CD4-positive, alpha-beta T cell treated with Interferon gamma for 1 hour (primary cell): Measurements from ENCODE around the gene PMS2.
"Not testable (repeated sequence)": the region's sequence is repeated elsewhere in the genome, so short reads cannot be mapped to it uniquely, and the experiment has no call there.

ENCODE experiments used
- DNase-seq: peaks from one replicate; pipeline ENCODE4 v3.0.0-alpha.2; 2020

PMS2 gene, protein sequence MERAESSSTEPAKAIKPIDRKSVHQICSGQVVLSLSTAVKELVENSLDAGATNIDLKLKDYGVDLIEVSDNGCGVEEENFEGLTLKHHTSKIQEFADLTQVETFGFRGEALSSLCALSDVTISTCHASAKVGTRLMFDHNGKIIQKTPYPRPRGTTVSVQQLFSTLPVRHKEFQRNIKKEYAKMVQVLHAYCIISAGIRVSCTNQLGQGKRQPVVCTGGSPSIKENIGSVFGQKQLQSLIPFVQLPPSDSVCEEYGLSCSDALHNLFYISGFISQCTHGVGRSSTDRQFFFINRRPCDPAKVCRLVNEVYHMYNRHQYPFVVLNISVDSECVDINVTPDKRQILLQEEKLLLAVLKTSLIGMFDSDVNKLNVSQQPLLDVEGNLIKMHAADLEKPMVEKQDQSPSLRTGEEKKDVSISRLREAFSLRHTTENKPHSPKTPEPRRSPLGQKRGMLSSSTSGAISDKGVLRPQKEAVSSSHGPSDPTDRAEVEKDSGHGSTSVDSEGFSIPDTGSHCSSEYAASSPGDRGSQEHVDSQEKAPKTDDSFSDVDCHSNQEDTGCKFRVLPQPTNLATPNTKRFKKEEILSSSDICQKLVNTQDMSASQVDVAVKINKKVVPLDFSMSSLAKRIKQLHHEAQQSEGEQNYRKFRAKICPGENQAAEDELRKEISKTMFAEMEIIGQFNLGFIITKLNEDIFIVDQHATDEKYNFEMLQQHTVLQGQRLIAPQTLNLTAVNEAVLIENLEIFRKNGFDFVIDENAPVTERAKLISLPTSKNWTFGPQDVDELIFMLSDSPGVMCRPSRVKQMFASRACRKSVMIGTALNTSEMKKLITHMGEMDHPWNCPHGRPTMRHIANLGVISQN

GRCh38 chr7:6008668-6009611 lies at the start of gene PMS2, which contains the start of gene AIMP2:
TSS of gene PMS2 (minus strand) at chr7:6009049. CDS start at chr7:6009019, 30 bp downstream.
TSS of gene AIMP2 (plus strand) at chr7:6009272. CDS start at chr7:6009364, 92 bp downstream.
- peak; percentile 94 for DNase-seq

DNA sequence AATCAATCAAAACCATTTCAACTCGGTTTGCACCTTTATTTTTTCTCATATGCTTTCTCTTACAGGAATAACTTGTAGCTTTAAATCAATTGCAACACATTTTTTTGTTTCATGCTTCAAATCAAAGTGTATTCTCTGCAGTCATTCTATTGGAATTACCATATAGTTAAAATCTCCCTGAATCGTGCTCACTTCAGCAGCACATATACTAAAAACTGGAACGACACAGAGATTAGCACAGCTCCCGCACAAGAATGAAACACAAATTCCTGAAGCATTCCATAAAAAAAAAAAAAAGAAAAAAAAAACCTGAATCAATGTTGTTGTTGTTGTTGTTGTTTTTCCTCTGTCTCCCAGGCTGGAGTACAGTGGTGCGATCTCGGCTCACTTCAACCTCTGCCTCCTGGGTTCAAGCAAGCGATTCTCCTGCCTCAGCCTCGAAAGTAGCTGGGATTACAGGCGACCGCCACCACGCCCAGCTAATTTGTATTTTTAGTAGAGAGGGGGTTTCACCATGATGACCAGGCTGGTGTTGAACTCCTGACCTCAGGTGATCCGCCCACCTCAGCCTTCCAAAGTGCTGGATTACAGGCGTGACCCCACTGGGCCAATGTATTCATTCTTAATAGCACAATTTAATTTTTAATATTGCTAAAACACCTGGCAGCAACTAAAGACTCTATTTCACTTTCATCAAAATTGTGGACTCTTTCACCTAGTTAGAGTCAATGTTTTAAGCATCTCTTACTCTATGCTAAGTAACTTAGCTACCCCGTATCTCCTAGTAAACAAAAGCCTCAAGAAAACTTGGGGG lies 48.7 kb upstream of the PMS2 start:
- DNase-seq, result no peak

- no peak for DNase-seq
Measured at GRCh38 chr7:6056616-6057015, 47.8 kb upstream of the PMS2 start.

GRCh38 chr7:6051185-6051584 lies 42.3 kb upstream of the PMS2 start:
- DNase-seq, result not testable (repeated sequence)

DNA sequence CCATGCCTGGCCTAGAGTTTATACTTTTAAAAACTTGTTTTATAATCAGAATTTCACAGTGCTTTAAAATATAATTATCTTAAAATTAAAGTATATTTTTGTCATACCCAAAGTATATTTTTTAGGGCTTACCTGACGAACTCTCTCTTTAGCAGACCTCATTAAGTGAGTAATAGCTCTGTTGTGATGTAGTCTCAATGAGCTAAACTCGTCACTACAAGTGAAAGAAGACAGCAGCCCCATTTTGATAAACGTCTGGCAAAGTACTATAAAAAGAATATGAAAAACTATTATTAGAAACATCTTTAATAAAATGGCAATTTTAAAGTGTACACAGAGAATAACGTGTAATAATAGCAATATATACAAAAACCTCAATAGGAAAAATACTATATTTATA lies 40.9 kb upstream of the PMS2 start:
- no peak for DNase-seq

GRCh38 chr7:6035686-6036085 lies 26.8 kb upstream of the PMS2 start:
- DNase-seq, result no peak

DNA sequence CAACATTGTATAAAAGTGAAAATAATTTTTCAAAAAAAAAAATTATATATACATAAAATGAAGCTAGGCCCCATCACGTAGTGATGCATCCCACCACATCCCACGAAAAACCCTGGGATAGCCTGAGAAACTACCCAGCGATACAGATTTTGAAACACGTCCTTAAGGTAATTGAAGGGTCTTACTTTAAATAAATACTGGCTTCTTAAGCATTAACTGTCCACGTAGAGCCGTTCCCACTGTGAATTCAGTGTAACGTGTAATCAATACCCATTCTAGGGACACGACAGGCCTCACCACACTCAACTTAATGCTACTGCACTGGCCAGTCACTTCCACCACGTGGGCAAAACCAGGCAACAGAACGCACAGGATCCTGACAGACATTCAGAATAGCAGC lies 26.3 kb upstream of the PMS2 start:
- DNase-seq, result no peak

GRCh38 chr7:6032641-6033040 lies 23.8 kb upstream of the PMS2 start:
- DNase-seq, result no peak

- DNase-seq, result no peak
Measured at GRCh38 chr7:6032167-6032566, 23.3 kb upstream of the PMS2 start.

- DNase-seq, result no peak
Measured at GRCh38 chr7:6031567-6031966, 22.7 kb upstream of the PMS2 start.

DNA sequence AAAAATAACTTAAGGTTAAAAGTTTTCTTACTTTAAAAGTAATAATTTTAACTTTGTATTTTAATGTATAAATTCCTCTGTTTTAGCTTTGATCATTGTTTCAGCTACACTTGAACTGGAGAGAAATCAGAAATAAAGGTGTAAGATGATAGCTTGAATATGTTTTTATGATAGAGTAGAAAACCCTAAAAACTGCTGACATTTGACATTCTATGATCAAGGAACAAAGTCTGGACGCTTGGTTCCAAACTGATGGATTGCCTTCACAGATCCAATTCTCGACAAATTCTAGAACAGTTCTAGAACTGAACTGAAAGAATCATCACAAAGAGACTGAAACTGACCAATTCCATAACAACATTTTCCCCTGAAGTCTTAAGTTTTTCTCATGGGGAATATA lies 22.1 kb upstream of the PMS2 start, which contains the start of gene ANKRD61:
Gene ANKRD61 (plus strand): TSS at position 389 of the 400 bp plus-strand sequence. CDS start 0 bp downstream, at position 389.
- no peak for DNase-seq

GRCh38 chr7:6028563-6028962 lies 19.7 kb upstream of the PMS2 start:
- no peak for DNase-seq

- DNase-seq, result no peak
Measured at GRCh38 chr7:6027806-6028365, 19.0 kb upstream of the PMS2 start.

DNA sequence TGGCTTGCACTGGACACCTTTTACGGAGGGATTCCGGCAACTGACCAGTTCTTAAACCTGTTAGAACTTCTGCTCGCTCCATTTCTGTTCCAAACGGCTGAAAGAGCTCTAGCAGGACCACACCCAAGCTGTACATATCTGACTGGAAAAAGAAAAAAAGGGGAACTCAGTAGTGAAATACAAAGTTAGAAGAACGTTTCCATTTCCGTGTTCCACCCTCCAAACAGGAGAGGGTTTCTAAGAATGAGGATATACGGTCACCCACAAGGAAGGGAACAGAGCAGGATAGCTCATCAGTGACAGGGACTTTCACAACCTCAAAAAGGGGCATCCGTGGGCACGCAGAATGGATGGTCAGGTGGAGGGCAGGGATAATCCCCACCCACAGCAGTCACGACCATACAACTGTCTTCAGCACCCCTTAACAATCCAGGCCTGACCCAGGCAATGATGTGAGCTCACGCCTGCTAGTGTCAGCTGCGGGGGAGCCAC lies 18.0 kb upstream of the PMS2 start:
- peak; percentile 10 for DNase-seq

- peak; percentile 77 for DNase-seq
Measured at GRCh38 chr7:6026011-6026819, 17.4 kb upstream of the PMS2 start.

DNA sequence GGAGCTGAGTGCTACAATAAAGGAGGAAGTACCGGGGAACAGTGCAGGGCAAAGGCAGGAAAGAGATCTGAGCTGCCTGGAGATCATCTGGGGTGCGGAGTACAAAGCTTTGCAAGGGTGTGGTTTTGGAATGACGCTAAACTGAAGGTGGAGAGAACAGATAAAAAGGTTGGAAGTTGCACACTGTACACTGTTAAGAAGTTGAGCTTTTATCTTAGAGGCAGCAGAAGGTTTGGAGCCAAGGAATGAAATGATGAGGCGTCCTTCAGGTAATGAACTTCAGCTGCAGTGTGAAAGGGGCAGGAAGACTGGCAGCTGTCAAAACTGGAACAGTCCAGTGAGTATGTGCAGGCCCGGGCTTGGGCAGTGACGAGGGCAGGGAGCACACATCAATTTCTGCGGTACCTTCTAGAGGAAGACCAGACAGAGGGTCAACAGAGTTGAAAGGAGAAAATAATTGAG lies 15.2 kb upstream of the PMS2 start:
- DNase-seq, result no peak

- DNase-seq, result no peak
Measured at GRCh38 chr7:6022707-6023106, 13.9 kb upstream of the PMS2 start.

- DNase-seq, result no peak
Measured at GRCh38 chr7:6020371-6021286, 11.8 kb upstream of the PMS2 start.

- no peak for DNase-seq
Measured at GRCh38 chr7:6016653-6016966, 7.8 kb upstream of the PMS2 start.
